HG02571 (cell line): Measurements from ENCODE around the gene TECR.
"Not testable (repeated sequence)": the region's sequence is repeated elsewhere in the genome, so short reads cannot be mapped to it uniquely, and the experiment has no call there.

Experiments
- ATAC-seq: cut with Tn5 transposase; IDR thresholded peaks from one replicate; pipeline ENCODE4 v1.9.1; 2021; ENCODE audit warnings: mild to moderate bottlenecking, moderate library complexity; ENCODE audit not compliant: unreplicated experiment

The TECR gene

DNA sequence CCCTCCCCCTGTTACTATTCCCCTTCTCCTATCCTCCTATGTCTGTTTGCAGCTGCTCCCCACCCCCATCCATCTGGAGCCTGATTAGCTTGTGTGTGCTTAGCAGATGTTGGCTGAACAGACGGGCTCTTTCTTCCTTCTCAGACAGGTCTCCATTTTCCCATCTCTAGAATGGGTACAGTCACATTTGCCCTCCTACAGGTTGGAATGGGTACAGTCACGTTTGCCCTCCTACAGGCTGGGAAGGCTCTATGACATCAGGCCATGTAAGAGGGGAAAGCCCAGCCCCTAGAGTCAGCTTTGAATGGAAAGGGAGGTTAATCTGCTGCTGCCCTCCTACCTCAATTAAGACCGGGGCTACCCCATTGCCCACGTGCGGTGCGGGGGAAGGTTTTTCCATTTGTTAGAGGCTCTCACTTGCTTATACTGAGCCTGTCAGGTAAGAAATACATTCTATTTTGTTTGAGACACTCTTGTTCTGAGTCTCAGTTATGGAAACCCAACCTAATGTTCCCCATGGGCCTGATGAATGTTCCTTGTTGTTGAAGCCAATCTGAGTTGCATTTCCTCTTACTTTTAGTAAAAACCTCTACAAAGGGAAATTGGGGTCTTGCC lies 51.3 kb downstream of the TECR start:
- no peak for ATAC-seq

DNA sequence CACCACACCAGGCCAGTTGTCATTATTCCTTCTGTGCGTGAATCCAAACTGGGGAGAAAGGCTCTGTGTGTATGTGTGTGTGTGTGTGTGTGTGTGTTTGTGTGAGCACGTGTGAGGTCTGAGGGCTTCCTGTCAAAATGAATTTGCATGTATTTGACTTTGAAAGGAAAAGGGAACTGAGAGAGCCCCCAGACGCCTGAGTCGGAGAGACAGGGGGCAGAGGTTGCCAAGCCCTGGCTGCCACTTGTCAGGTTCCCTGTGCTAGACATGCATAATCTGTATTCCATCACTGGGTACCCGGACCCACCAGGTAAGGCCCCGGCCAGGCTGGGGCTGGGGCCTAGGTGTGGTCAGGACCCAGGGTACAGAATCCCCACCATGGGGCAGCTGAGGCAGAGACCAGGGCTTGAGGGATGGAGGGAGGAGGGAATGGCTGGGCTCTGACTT lies 53.5 kb downstream of the TECR start, which contains the start of gene CLEC17A:
Gene CLEC17A, plus strand, starts transcription at position 191 of the 447 bp plus-strand sequence. Its CDS starts 77 bp downstream, at position 268.
- no peak for ATAC-seq

DNA sequence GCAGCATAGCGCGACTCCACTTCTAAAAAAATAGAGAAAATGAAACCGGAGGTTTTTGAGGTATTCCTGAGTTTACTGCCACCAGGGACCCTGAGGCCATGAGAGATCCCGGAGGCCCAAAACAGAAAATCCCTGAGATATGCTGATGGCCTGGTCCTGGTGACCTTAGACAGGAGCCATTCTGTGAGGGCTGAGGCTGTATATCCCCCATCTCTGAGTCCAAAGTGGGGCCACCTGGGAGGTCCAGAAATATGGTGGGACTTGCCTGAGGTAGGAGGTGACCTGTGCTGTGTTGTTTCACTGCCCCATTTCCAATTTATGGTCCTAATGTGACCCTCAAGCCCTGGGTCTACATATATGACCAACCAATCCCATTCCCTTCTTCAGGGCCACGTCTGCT lies 55.0 kb downstream of the TECR start:
- not testable (repeated sequence) for ATAC-seq

DNA sequence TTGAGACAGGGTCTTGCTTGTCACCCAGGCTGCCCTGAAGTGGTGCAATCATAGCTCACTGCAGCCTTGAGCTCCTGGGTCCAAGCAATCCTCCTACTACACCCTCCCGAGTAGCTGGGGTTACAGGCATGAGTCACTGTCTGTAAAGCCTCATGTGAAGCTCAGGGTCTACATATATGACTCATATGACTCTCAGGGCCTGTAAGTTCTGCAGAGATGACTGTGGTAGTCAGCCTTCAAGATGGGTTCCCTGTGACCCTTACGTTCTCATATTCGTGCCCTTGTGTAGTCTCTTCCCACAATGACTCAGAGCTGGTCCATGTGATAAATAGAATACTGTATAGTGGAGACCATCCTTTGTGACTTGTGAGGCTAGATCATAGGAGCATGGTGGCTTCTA lies 55.8 kb downstream of the TECR start:
- ATAC-seq: peak; percentile 45

DNA sequence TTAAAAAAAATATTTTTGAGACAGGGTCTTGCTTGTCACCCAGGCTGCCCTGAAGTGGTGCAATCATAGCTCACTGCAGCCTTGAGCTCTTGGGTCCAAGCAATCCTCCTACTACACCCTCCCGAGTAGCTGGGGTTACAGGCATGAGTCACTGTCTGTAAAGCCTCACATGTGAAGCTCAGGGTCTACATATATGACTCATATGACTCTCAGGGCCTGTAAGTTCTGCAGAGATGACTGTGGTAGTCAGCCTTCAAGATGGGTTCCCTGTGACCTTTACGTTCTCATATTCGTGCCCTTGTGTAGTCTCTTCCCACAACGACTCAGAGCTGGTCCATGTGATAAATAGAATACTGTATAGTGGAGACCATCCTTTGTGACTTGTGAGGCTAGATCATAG lies 60.0 kb downstream of the TECR start:
- not testable (repeated sequence) for ATAC-seq

DNA sequence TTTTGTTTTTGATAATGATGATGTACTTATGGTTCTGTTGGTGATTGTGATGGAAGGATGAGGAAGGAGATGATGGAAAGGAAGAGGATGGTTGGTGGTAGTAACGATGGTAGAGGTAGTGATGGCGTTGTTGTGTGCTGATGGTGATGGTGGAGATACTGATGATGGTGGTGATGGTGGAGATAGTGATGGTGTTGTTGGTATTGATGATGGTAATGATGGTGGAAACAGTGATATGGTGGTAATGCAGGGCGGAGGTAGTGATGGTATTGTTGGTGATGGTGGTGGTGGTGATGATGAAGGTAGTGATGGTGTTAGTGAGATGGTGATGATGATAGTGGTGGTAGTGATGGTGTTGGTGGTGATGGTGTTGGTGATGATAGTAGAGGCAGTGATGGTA lies 66.2 kb downstream of the TECR start:
- no peak for ATAC-seq

DNA sequence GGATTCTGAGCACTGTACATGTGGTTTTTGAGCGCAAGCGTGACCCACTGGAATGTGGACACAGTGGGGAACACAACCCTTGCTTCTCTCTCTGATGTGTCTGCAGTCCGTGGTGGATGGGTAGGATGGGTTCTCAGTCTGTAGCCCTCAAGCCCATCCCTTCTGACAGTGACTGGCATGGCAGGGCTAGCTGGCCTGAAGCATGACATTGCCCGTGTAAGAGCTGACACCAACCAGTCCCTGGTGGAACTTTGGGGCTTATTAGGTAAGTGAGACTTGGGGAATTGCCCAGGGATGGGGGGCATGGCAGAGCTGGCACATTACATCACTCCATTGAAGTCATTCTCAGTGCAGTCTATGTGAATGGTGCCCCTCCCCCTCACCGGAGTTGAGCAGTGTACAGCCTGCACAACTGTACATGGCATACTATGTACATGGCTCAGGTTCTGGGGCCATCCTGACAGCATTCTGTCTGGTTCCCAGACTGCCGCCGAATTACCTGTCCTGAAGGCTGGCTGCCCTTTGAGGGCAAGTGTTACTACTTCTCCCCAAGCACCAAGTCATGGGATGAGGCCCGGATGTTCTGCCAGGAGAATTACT lies 70.3 kb downstream of the TECR start:
- ATAC-seq: no peak

DNA sequence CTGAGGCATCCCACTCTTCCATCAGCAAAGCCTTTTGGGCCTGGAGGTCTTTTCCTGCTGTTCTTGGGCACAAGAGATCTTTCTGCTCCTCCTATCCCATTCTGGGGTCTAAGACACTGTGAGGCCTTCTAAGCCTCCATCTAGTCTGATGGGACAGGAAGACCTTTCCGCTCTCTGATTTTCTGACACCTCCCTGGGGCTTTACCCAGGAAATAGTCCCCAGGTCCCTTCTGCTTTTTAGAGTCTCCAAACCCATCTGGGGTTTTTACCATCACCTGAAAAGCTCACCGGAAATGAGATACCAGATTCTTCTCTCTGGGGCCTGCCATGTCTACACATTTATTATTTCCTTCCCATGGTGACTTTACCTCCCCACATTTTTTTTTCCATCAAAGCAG lies 74.6 kb downstream of the TECR start:
- peak; percentile 59 for ATAC-seq

DNA sequence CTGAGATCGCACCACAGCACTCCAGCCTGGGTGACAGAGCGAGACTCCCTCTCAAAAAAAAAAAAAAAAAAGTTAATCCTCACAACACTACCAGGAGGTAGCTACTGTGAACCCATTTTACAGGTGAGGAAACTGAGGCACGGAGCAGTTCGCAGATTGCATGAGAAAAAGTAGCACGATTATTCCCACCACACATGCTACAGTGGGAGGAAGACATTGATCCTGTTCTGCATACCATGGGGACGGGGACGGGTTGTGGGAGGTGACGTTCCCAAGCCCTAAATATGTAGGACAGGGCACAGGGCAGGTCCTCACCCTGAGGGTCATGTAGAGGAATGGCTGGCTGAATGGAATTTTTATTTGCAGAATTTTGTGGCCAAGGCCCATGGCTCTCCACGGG lies 77.2 kb downstream of the TECR start:
- no peak for ATAC-seq

DNA sequence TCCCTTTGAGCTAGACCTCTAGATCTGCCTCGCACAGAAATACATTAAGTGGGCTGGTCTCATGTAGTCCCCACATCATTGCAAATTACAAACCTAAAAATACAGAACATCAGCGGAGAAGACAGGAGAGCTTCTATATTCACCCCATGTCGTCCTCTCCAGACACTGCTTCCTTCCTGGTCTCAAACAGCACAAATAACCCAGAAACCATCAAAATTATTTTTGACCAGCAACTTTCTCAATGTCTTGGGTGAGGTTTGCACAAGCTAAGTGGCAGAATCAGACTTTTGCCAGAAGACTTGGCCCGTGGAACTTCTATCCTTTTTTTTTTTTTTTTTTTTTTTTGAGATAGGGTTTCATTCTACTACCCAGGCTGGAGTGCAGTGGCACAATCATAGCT lies 81.7 kb downstream of the TECR start:
- ATAC-seq: no peak

DNA sequence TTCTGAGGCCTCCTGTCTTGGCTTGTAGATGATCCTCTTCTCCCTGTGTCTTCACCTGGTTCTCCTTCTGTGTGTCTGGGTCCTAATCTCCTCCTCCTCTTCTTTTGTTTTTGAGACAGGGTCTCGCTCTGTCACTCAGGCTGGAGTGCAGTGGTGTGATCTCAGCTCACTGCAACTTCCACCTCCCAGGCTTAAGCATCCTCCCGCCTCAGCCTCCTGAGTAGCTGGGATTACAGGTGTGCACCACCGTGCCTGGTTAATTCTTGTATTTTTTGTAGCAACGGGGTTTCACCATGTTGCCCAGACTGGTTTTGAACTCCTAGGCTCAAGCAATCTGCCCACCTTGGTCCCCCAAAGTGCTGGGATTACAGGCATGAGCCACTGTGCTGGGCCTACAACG lies 82.8 kb downstream of the TECR start:
- not testable (repeated sequence) for ATAC-seq

DNA sequence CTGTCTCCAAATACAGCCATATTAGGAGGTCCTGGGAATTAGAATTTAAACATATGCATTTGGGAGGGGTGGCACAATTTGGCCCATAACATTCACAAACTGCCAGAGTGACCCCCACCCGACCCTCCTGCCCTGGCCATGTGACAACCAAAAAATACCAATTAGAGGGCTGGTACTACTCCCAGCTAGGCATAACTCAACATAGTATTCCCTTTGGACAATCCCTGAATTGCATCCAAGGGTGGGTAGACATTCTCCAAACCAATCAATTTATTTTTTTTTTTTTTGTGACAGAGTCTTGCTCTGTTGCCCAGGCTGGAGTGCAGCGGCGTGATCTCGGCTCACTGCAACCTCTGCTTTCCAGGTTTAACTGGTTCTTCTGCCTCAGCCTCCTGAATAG lies 83.3 kb downstream of the TECR start:
- no peak for ATAC-seq

DNA sequence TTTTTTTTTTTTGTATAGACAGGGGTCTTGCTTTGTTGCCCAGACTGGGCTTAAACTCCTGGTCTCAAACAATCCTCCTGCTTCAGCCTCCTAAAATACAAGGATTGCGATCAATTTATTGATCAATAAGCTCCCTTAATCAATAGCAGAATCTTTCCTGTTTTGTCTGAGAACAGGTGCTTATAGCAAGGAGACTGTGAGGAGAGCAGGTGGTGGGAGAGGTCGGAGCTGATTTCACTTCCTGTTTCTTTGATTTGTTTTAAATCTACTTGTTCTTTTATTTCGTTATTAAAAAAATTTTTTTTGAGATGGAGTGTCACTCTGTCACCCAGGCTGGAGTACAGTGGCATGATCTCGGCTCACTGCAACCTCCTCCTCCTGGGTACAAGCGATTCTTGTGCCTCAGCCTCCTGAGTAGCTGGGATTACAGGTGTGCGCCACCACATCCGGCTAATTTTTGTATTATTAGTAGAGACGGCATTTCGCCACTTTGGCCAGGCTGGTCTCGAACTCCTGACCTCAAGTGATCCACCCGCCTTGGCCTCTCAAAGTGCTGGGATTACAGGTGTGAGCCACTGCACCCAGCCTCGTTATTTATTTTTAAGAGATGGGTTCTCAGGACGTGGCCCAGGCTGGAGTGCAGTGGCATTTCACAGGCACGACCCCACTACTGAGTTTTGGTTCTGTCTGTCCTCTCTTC lies 84.2 kb downstream of the TECR start:
- not testable (repeated sequence) for ATAC-seq

DNA sequence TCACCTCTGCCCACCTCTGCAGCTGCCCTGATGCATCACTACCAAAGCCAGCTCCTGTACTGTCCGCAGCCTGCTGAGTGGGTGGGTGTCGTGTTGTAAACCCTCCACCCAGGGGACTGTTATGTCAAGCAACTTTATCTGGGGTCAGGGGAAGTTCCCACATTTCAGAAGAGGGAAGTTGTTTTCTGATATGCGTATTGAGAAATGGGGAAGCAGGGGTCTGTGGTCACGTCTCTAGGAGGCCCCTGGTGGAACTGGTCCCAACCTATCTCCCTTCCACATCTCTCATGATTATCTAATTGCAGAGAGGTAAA lies 84.7 kb downstream of the TECR start:
- ATAC-seq: no peak
